Measurements from ENCODE around the gene DOCK11.

GRCh38 chrX:118493016-118493415, 2.6 kb upstream of the DOCK11 start:
- TF ChIP-seq CTCF (IDR thresholded peaks at IDR 0.05) (no peak), POLR2A (IDR thresholded peaks at IDR 0.05) (no peak)

Data from uterus (tissue), 2 donors.